Kidney glomerular epithelial cell (primary cell): Measurements from ENCODE around the gene EYS.

ENCODE experiments used
- DNase-seq: peaks from one replicate; lab custom pipeline; 2025; lab: John Stamatoyannopoulos, UW

EYS gene

GRCh38 chr6:63734923-63735322, 1972.1 kb downstream of the EYS start:
- DNase-seq, result no peak

GRCh38 chr6:63732336-63732735, 1974.7 kb downstream of the EYS start:
- DNase-seq, result no peak

GRCh38 chr6:63731930-63732329, 1975.1 kb downstream of the EYS start:
- no peak for DNase-seq

GRCh38 chr6:63730311-63730710, 1976.7 kb downstream of the EYS start:
- no peak for DNase-seq

GRCh38 chr6:63724721-63725120, 1982.3 kb downstream of the EYS start:
- DNase-seq, result no peak

- no peak for DNase-seq
Measured at GRCh38 chr6:63721181-63721580, 1985.8 kb downstream of the EYS start.

GRCh38 chr6:63716169-63716568, 1990.9 kb downstream of the EYS start:
- DNase-seq, result no peak

- no peak for DNase-seq
Measured at GRCh38 chr6:63714091-63714490, 1992.9 kb downstream of the EYS start.

GRCh38 chr6:63713332-63713731, 1993.7 kb downstream of the EYS start:
- no peak for DNase-seq

GRCh38 chr6:63709148-63709547, 1997.9 kb downstream of the EYS start:
- no peak for DNase-seq

GRCh38 chr6:63708631-63709030, 1998.4 kb downstream of the EYS start:
- no peak for DNase-seq

GRCh38 chr6:63706630-63707029, 2000.4 kb downstream of the EYS start:
- no peak for DNase-seq

GRCh38 chr6:63705707-63706106, 2001.3 kb downstream of the EYS start:
- DNase-seq, result no peak

GRCh38 chr6:63690221-63690620, 2016.8 kb downstream of the EYS start:
- DNase-seq, result no peak

GRCh38 chr6:63689421-63689820, 2017.6 kb downstream of the EYS start:
- no peak for DNase-seq

GRCh38 chr6:63685446-63686379, 2021.3 kb downstream of the EYS start:
- no peak for DNase-seq

GRCh38 chr6:63683071-63683603, 2023.9 kb downstream of the EYS start:
- no peak for DNase-seq

- no peak for DNase-seq
Measured at GRCh38 chr6:63677282-63677681, 2029.7 kb downstream of the EYS start.

- no peak for DNase-seq
Measured at GRCh38 chr6:63676412-63677114, 2030.5 kb downstream of the EYS start.

- DNase-seq, result no peak
Measured at GRCh38 chr6:63675138-63675537, 2031.9 kb downstream of the EYS start.

- no peak for DNase-seq
Measured at GRCh38 chr6:63674635-63675034, 2032.4 kb downstream of the EYS start.

- DNase-seq, result no peak
Measured at GRCh38 chr6:63673692-63674091, 2033.3 kb downstream of the EYS start.

GRCh38 chr6:63672582-63673129, 2034.4 kb downstream of the EYS start:
- no peak for DNase-seq
